Mesothelial cell of epicardium (in vitro differentiated cells): Measurements from ENCODE around the gene CEP152. TPM values are rescaled to one million over a fixed set of nuclear protein-coding genes. Genes with fewer than 3 reads are reported as not detected.

Experiments used
- DNase-seq, 2 experiments: peaks; one replicate each; pipeline ENCODE4 v3.0.0; 2021; ENCODE audit warnings: low spot score in 2 of 2; ENCODE audit not compliant: unreplicated experiment in 2 of 2
- H3K27ac Mint-ChIP-seq: 2 replicates; pipeline ENCODE4 v1.8.0; 2021; ENCODE audit warnings: mixed read lengths
- H3K27me3 Mint-ChIP-seq: 2 replicates; pipeline ENCODE4 v1.8.0; 2021; ENCODE audit warnings: low read depth, mixed read lengths
- H3K36me3 Mint-ChIP-seq: 2 replicates; pipeline ENCODE4 v1.8.0; 2021; ENCODE audit warnings: mixed read lengths
- H3K4me1 Mint-ChIP-seq: 2 replicates; pipeline ENCODE4 v1.8.0; 2021; ENCODE audit warnings: mixed read lengths
- H3K4me3 Mint-ChIP-seq: 2 replicates; pipeline ENCODE4 v1.8.0; 2021; ENCODE audit warnings: mild to moderate bottlenecking, moderate library complexity, mixed read lengths
- H3K9me3 Mint-ChIP-seq: 2 replicates; pipeline ENCODE4 v1.8.0; 2021; ENCODE audit warnings: mixed read lengths
- total RNA-seq: library from RNA; stranded (reverse); gene quantifications from 3 replicates; pipeline ENCODE4 v1.2.1, GENCODE V29; 2021
- TF ChIP-seq, protein P1 (sequence below): fragments of 200-600 bp; sonication (generic); IDR thresholded peaks from one replicate; pipeline ENCODE4 v1.5.0; 2021; ENCODE audit warnings: antibody characterized with exemption; ENCODE audit not compliant: unreplicated experiment

CEP152 gene
- total RNA-seq, 1 donor from 2014 or later: 7.6 TPM

- Mint-ChIP-seq H3K9me3 (peaks cover 14% of the 10 kb centered on the region), H3K4me3 (no peak overlapping the region), H3K4me1 (peaks cover 3% of the 10 kb centered on the region), H3K27ac (no peak overlapping the region), H3K36me3 (peaks cover 10% of the 10 kb centered on the region), H3K27me3 (no peaks in the 10 kb centered on the region)
- no peak for DNase-seq
- TF ChIP-seq, protein P1, sequence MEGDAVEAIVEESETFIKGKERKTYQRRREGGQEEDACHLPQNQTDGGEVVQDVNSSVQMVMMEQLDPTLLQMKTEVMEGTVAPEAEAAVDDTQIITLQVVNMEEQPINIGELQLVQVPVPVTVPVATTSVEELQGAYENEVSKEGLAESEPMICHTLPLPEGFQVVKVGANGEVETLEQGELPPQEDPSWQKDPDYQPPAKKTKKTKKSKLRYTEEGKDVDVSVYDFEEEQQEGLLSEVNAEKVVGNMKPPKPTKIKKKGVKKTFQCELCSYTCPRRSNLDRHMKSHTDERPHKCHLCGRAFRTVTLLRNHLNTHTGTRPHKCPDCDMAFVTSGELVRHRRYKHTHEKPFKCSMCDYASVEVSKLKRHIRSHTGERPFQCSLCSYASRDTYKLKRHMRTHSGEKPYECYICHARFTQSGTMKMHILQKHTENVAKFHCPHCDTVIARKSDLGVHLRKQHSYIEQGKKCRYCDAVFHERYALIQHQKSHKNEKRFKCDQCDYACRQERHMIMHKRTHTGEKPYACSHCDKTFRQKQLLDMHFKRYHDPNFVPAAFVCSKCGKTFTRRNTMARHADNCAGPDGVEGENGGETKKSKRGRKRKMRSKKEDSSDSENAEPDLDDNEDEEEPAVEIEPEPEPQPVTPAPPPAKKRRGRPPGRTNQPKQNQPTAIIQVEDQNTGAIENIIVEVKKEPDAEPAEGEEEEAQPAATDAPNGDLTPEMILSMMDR: no peak
Measured at GRCh38 chr15:48720646-48721045, 90.2 kb downstream of the CEP152 start.

DNA sequence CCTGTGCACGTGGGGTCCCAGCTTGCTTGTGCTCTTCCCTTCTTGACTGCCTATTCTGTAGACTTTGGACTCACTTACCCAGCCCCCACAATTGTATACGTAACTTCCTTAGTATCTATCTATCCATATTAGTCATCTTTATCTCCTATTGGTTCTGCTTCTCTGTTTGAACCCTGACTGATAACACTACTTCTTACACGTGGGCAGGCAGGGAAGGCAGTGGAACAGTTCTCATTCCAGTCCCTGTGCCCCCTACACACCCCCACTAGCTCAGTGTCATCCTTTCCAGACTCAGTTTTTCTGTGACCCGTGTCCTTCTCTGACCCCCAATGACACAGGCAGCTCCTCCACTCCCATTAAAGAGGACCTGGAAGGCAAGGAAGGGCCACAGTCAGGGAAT is 91.2 kb downstream of the CEP152 start:
- Mint-ChIP-seq H3K9me3 (peaks cover 20% of the 10 kb centered on the region), H3K4me1 (peaks cover 3% of the 10 kb centered on the region), H3K4me3 (no peak overlapping the region), H3K36me3 (peaks cover 13% of the 10 kb centered on the region), H3K27ac (no peak overlapping the region), H3K27me3 (no peaks in the 10 kb centered on the region)
- no peak for DNase-seq
- TF ChIP-seq, protein P1: no peak

DNA sequence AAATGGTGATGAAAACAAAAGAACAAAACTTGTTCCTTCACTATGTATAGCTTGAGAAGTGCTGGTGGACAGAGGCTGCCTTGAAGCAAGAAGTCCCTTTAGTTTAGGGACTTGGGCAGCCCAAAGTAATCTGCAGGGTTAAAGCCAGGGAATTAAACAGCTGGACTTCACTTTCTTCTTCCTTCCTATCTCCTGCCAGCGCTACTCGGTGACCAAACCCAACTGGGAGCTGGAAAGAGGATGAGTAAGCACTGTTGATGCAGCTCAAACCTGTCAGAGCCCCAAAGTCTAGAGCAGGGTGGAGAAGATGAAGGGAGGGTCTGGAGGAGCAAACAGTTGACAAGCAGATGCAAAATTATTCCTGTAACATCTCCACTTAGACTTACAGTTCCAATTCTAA is 92.2 kb downstream of the CEP152 start:
- H3K27ac Mint-ChIP-seq: no peak overlapping the region
- H3K27me3 Mint-ChIP-seq: no peaks in the 10 kb centered on the region
- peaks cover 21% of the 10 kb centered on the region for H3K9me3 Mint-ChIP-seq
- DNase-seq: no peak
- peaks cover 3% of the 10 kb centered on the region for H3K4me1 Mint-ChIP-seq
- peaks cover 13% of the 10 kb centered on the region for H3K36me3 Mint-ChIP-seq
- TF ChIP-seq, protein P1: no peak
- no peak overlapping the region for H3K4me3 Mint-ChIP-seq

DNA sequence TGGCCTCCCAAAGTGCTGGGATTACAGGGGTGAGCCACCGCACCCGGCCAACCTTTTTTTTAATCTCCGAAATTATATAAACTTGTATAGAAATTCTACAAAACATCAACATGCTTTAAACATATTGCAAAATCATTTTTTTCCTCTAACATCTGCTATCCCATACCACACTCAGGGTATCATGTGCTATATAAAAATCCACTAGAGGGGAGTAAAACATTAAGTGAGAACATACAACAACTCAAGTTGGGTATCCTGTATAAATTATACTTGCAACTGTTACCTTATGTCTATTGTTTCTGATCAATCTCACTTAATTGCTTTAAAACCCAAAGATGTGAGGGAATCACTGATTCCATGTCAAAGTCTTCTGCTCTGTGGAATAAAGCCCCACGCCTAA is 93.4 kb downstream of the CEP152 start:
- Mint-ChIP-seq H3K4me1 (no peaks in the 10 kb centered on the region), H3K4me3 (no peak overlapping the region), H3K27me3 (no peaks in the 10 kb centered on the region), H3K27ac (no peak overlapping the region), H3K9me3 (peaks cover 21% of the 10 kb centered on the region), H3K36me3 (peaks cover 13% of the 10 kb centered on the region)
- no peak for DNase-seq
- TF ChIP-seq, protein P1: no peak

DNA sequence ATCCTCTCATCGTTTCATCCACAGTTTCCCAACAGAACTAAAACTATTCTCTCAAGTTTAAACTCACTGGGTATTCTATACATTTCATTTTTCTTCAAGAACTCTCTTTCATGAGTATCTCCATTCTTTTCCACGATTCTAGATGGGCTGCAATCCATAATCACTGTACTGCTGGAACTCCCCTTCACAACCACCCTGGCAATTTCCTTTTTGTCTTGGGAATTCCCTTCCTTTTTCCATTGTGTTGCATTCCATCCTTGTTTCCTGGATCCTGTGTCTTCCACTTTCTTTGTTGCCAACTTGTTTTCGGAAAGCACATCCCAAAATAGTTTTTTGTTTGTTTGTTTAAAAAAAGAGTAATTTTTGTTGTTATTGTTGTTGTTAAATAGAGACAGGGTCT is 98.3 kb downstream of the CEP152 start:
- no peaks in the 10 kb centered on the region for H3K27me3 Mint-ChIP-seq
- H3K36me3 Mint-ChIP-seq: peaks cover 13% of the 10 kb centered on the region
- no peaks in the 10 kb centered on the region for H3K4me1 Mint-ChIP-seq
- DNase-seq: no peak
- H3K27ac Mint-ChIP-seq: no peak overlapping the region
- TF ChIP-seq, protein P1: no peak
- no peak overlapping the region for H3K4me3 Mint-ChIP-seq
- peaks cover 22% of the 10 kb centered on the region for H3K9me3 Mint-ChIP-seq

- Mint-ChIP-seq H3K4me1 (no peaks in the 10 kb centered on the region), H3K27ac (no peak overlapping the region), H3K36me3 (peaks cover 6% of the 10 kb centered on the region), H3K9me3 (peaks cover 26% of the 10 kb centered on the region), H3K4me3 (no peak overlapping the region), H3K27me3 (no peaks in the 10 kb centered on the region)
- DNase-seq: no peak
- TF ChIP-seq, protein P1: no peak
Measured at GRCh38 chr15:48710952-48711495, 99.8 kb downstream of the CEP152 start.
